Esophagus muscularis mucosa (tissue), 3 donors: ENCODE measurements around the gene RALA.
A peak's percentile ranks its signal among the peaks of the same experiment; 100 is the strongest.

Experiments
- CTCF ChIP-seq, 3 experiments: fragments of 200-600 bp in 2 of 3; fragments of 450-650 bp in 1 of 3; sonication (generic) in 2 of 3; IDR thresholded peaks; one replicate each; pipeline ENCODE4 v1.5.1; 2017 to 2019; ENCODE audit warnings: antibody characterized with exemption in 3 of 3, mild to moderate bottlenecking in 2 of 3, moderate library complexity in 1 of 3
- POLR2A ChIP-seq: fragments of 450-650 bp; IDR thresholded peaks from one replicate; pipeline ENCODE4 v1.6.1; 2017; ENCODE audit warnings: antibody characterized with exemption, moderate library complexity, mild to moderate bottlenecking, low read depth
- POLR2AphosphoS5 ChIP-seq, 2 donors: sonication (generic); formaldehyde crosslinking; IDR thresholded peaks; one replicate each; pipeline ENCODE4 v1.6.1; 2017; ENCODE audit warnings: antibody characterized with exemption in 2 of 2

GRCh38 chr7:39623047-39623731 is at the start of gene RALA:
- no peak for TF ChIP-seq CTCF (IDR thresholded peaks at IDR 0.05)
- no peak for TF ChIP-seq POLR2A
- TF ChIP-seq POLR2AphosphoS5 (IDR thresholded peaks at IDR 0.05) = peak; percentile 79 to 87
